ENCODE results near the gene TPH2. TPM values are rescaled to one million over a fixed set of nuclear protein-coding genes. Genes with fewer than 3 reads are reported as not detected.

The TPH2 gene
- total RNA-seq, 1 donor from 2014 or later = not detected

DNA sequence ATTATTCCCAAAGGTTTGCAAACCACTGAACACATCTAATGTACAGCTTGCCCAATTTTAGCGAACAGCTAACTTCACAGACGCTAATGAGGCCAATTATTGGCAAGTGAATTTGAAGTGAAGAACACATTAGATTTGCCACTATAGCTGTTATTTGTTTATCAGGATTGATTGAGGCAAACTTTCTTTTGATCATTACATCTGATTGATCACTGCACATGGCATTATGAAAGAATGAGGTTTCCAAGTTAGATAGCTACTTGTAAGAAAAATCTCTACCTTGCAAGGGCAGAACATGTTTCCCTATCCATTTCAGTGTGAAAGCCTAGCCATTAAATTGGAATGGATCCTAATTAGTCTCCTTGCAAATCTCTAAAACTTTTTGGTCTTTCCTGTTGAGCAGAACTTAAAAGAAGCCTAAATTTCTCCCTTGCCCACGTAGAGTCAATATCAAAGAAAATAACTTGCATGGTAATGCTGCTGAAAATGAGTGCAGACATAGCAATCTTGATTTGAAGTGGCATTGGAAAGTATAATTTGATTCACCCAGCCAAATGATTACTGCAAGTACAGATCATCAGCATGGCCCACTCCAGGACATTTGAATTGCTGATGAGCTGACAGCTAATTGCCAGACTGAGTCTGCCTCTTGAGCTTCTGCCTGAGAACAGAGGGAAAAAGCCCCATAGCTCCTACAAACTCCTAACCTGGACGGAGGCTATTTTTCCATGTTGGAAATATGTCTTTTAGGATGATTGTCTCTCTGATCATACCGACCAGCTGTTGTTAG is 98.6 kb downstream of the TPH2 start:
- Mint-ChIP-seq H3K4me3 (no peak overlapping the region), H3K27me3 (ENCODE audit: insufficient read depth, low read depth) (no peaks in the 10 kb centered on the region), H3K4me1 (peaks cover 6% of the 10 kb centered on the region), H3K9me3 (peaks cover 11% of the 10 kb centered on the region), H3K27ac (no peak overlapping the region), H3K36me3 (no peaks in the 10 kb centered on the region)
- TF ChIP-seq EZH2phosphoT487 (IDR thresholded peaks at IDR 0.05) = no peak
- TF ChIP-seq EZH2 (IDR thresholded peaks at IDR 0.05) = no peak
- no peak for TF ChIP-seq CTCF (IDR thresholded peaks at IDR 0.05)
- H3F3A ChIP-seq (ENCODE audit: low read depth) = no peaks in the 10 kb centered on the region
- no peaks in the 10 kb centered on the region for H3K9me3 ChIP-seq (ENCODE audit: low read depth)
- no peaks in the 10 kb centered on the region for H3K79me2 ChIP-seq (ENCODE audit: low read depth)
- no peak overlapping the region for H3K4me3 ChIP-seq
- no peaks in the 10 kb centered on the region for H3K27me3 ChIP-seq
- H3K4me1 ChIP-seq = no peaks in the 10 kb centered on the region
- H4K20me1 ChIP-seq (ENCODE audit: low read depth) = no peaks in the 10 kb centered on the region
- H3K36me3 ChIP-seq = peaks cover 3% of the 10 kb centered on the region
- no peak overlapping the region for H2AFZ ChIP-seq (replicated peaks)
- no peak overlapping the region for H3K4me2 ChIP-seq
- H3K27ac ChIP-seq = no peak overlapping the region
- no peak for DNase-seq (ENCODE audit: low spot score)
- no peak overlapping the region for H3K9ac ChIP-seq

DNA sequence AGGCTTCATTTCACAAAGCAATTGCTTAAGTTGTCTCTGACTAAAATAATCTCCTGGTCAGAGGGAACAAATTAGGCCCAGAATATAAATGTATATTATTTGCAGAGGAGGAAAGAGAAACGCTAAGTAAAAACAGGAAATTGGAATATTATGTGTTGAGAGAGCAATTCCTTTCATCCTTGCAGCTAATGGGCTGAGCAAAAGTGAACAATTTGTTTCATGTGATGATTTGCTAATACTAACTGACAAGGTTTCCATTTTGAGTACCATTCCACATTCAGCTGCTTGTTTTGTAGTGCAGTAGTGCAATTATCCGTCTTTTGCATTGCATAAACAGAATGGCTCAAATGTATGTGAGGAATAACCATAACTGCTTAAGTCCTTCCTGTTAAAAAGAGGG is 103.2 kb downstream of the TPH2 start:
- Histone ChIP-seq H3K4me1 (no peaks in the 10 kb centered on the region), H3K79me2 (ENCODE audit: low read depth) (no peaks in the 10 kb centered on the region), H3K27ac (no peak overlapping the region), H4K20me1 (ENCODE audit: low read depth) (no peaks in the 10 kb centered on the region), H2AFZ (replicated peaks) (no peak overlapping the region), H3K4me3 (no peak overlapping the region), H3K9ac (no peak overlapping the region), H3K4me2 (no peak overlapping the region), H3K36me3 (peaks cover 3% of the 10 kb centered on the region), H3K9me3 (ENCODE audit: low read depth) (no peaks in the 10 kb centered on the region), H3K27me3 (no peaks in the 10 kb centered on the region), H3F3A (ENCODE audit: low read depth) (no peaks in the 10 kb centered on the region)
- no peak for TF ChIP-seq CTCF (IDR thresholded peaks at IDR 0.05)
- TF ChIP-seq EZH2phosphoT487 (IDR thresholded peaks at IDR 0.05) = no peak
- TF ChIP-seq EZH2 (IDR thresholded peaks at IDR 0.05) = no peak
- Mint-ChIP-seq H3K27ac (no peak overlapping the region), H3K36me3 (no peaks in the 10 kb centered on the region), H3K27me3 (ENCODE audit: insufficient read depth, low read depth) (no peaks in the 10 kb centered on the region), H3K9me3 (peaks cover 11% of the 10 kb centered on the region), H3K4me3 (no peak overlapping the region), H3K4me1 (no peaks in the 10 kb centered on the region)
- no peak for DNase-seq (ENCODE audit: low spot score)

- no peak for DNase-seq (ENCODE audit: low spot score)
- Histone ChIP-seq H3K4me1 (no peaks in the 10 kb centered on the region), H3K79me2 (ENCODE audit: low read depth) (no peaks in the 10 kb centered on the region), H3K36me3 (no peaks in the 10 kb centered on the region), H4K20me1 (ENCODE audit: low read depth) (no peaks in the 10 kb centered on the region), H3F3A (ENCODE audit: low read depth) (no peaks in the 10 kb centered on the region), H3K4me2 (no peak overlapping the region), H3K4me3 (no peak overlapping the region), H3K9me3 (ENCODE audit: low read depth) (no peaks in the 10 kb centered on the region), H3K27ac (no peak overlapping the region), H3K27me3 (no peaks in the 10 kb centered on the region), H2AFZ (replicated peaks) (no peak overlapping the region), H3K9ac (no peak overlapping the region)
- H3K27me3 Mint-ChIP-seq (ENCODE audit: insufficient read depth, low read depth) = no peaks in the 10 kb centered on the region
- TF ChIP-seq EZH2phosphoT487 (IDR thresholded peaks at IDR 0.05) (no peak), EZH2 (IDR thresholded peaks at IDR 0.05) (no peak), CTCF (IDR thresholded peaks at IDR 0.05) (no peak)
- H3K36me3 Mint-ChIP-seq = no peaks in the 10 kb centered on the region
- H3K4me1 Mint-ChIP-seq = no peaks in the 10 kb centered on the region
- no peaks in the 10 kb centered on the region for H3K9me3 Mint-ChIP-seq
- no peak overlapping the region for H3K4me3 Mint-ChIP-seq
- no peak overlapping the region for H3K27ac Mint-ChIP-seq
Measured at GRCh38 chr12:72053604-72054003, 115.0 kb downstream of the TPH2 start.
